GM12878 (cell line): ENCODE measurements around the gene LEUTX. TPM values are rescaled to one million over a fixed set of nuclear protein-coding genes. Genes with fewer than 3 reads are reported as not detected.

Experiments
- ATAC-seq: fragments of 200-7000 bp; cut with Tn5 transposase; 3 replicates; pipeline ENCODE4 v1.9.1; 2020; ENCODE audit warnings: mild to moderate bottlenecking, moderate library complexity
- BruUV-seq: library from RNA; stranded (reverse); fragments of 400-500 nt; replicated peaks from 2 replicates; lab custom pipeline; 2021; lab: Mats Ljungman, UMichigan
- CTCF ChIA-PET: fragments of 300-600 bp; sonication (Branson Sonifier 250); formaldehyde crosslinking; extraction: SDS; loops from one replicate; lab custom pipeline; 2021; ENCODE audit warnings: inconsistent platforms; lab: Yijun Ruan, JAX
- POLR2A ChIA-PET: fragments of 350-600 bp; formaldehyde crosslinking; extraction: SDS; loops from one replicate; lab custom pipeline; 2021; ENCODE audit warnings: inconsistent platforms; lab: Charles Lee
- RAD21 ChIA-PET: fragments of 300-600 bp; sonication (Branson Sonifier 250); formaldehyde crosslinking; loops from one replicate; lab custom pipeline; 2023; ENCODE audit warnings: antibody characterized with exemption; ENCODE audit not compliant: unreplicated experiment; lab: Charles Lee
- SMC1A ChIA-PET: fragments of 300-600 bp; sonication (Branson Sonifier 250); formaldehyde crosslinking; loops from one replicate; lab custom pipeline; 2023; ENCODE audit not compliant: unreplicated experiment, uncharacterized antibody; lab: Charles Lee
- DNase-seq: peaks from one replicate; pipeline ENCODE4 v3.0.0-alpha.2; 2011; ENCODE audit warnings: low read depth, low spot score
- FAIRE-seq: peaks from 3 replicates; lab custom pipeline; 2011; peaks lifted over from hg19 to GRCh38; lab: Jason Lieb, UNC
- H2AFZ ChIP-seq: 2 replicates; pipeline ENCODE4 v1.6.0; 2011; ENCODE audit warnings: low read depth, low read length, control low read depth; ENCODE audit not compliant: control insufficient read depth
- H3K27ac ChIP-seq: 2 replicates; pipeline ENCODE4 v1.5.1; 2011; ENCODE audit warnings: control low read depth; ENCODE audit not compliant: control insufficient read depth, insufficient read depth
- H3K27me3 ChIP-seq, 2 experiments: replicated peaks in 1 of 2; 2 replicates each; pipeline versions ENCODE4 v1.6.0 to v1.6.1; 2011; ENCODE audit warnings: low read length in 1 of 2; ENCODE audit not compliant: control insufficient read depth in 2 of 2, insufficient read depth in 2 of 2
- H3K36me3 ChIP-seq, 2 experiments: 2 replicates each; pipeline ENCODE4 v1.5.1; 2011; ENCODE audit warnings: low read length in 1 of 2; ENCODE audit not compliant: control insufficient read depth in 2 of 2, insufficient read depth in 2 of 2
- H3K4me1 ChIP-seq: 2 replicates; pipeline ENCODE4 v1.6.1; 2011; ENCODE audit warnings: mild to moderate bottlenecking, low read length, moderate library complexity, mixed read lengths; ENCODE audit not compliant: control insufficient read depth, insufficient read depth
- H3K4me2 ChIP-seq: 2 replicates; pipeline ENCODE4 v1.6.0; 2011; ENCODE audit warnings: control low read depth; ENCODE audit not compliant: control insufficient read depth, insufficient read depth
- H3K4me3 ChIP-seq: fragments of 200-600 bp; sonication (generic); 2 replicates; pipeline ENCODE4 v1.5.1; 2016
- H3K79me2 ChIP-seq: 2 replicates; pipeline ENCODE4 v1.6.0; 2011; ENCODE audit warnings: low read length; ENCODE audit not compliant: control insufficient read depth, insufficient read depth
- H3K9ac ChIP-seq: 2 replicates; pipeline ENCODE4 v1.8.0; 2011; ENCODE audit warnings: low read length, control low read depth, mixed read lengths; ENCODE audit not compliant: control insufficient read depth, insufficient read depth
- H3K9me3 ChIP-seq: replicated peaks from 3 replicates; pipeline ENCODE4 v1.5.1; 2011; ENCODE audit warnings: mild to moderate bottlenecking, low read length; ENCODE audit not compliant: control insufficient read depth, insufficient read depth
- H4K20me1 ChIP-seq: 2 replicates; pipeline ENCODE4 v1.6.0; 2011; ENCODE audit not compliant: control insufficient read depth, insufficient read depth
- KDM1A ChIP-seq: fragments of 200-600 bp; sonication (generic); IDR thresholded peaks from 2 replicates; pipeline ENCODE4 v1.6.1; 2016; ENCODE audit warnings: borderline replicate concordance
- SIN3A ChIP-seq: IDR thresholded peaks from 2 replicates; pipeline ENCODE4 v1.6.1; 2012; ENCODE audit warnings: low read depth, low read length, improper control_type of control experiment
- WGBS: methylation state at CpG from one replicate; pipeline ENCODE4 v1.1.6; 2016; ENCODE audit warnings: low lambda C conversion rate; ENCODE audit not compliant: insufficient replicate concordance, insufficient coverage; ENCODE audit errors: missing lambda C conversion rate; 5-methylcytosine and 5-hydroxymethylcytosine counted together
- in situ Hi-C: fragments of 300-500 bp; cut with MboI; formaldehyde crosslinking; loops from 9 replicates; pipeline ENCODE4 v1.14.3; 2018; ENCODE audit warnings: mixed read lengths
- intact Hi-C: fragments of 100-400 bp; cut with micrococcal nuclease; formaldehyde crosslinking; loops from one replicate; pipeline ENCODE4 v1.14.2; 2022; ENCODE audit not compliant: unreplicated experiment
- polyA plus RNA-seq, 11 experiments: library from polyadenylated mRNA; depleted of rRNA in 4 of 11; unstranded in 6 of 11; stranded (reverse) in 5 of 11; fragments of >200 nt; fragmentation: Nextera tagmentation in 4 of 11; fragmentation: Illumina TruSeq in 1 of 11; extraction: Ambion mirVana in 4 of 11; extraction: Trizol in 1 of 11; gene quantifications; 1 replicate in 1 of 11; 2 replicates in 10 of 11; pipeline versions ENCODE4 v1.2.1 to v1.2.3, GENCODE V29; 2011 to 2016; ENCODE audit warnings: inconsistent platforms in 2 of 11, missing spikeins in 2 of 11, low read depth in 1 of 11
- total RNA-seq, 4 experiments: library from RNA; depleted of rRNA in 3 of 4; stranded (reverse); fragments of >200 nt in 3 of 4; fragmentation: Illumina TruSeq in 1 of 4; extraction: Trizol in 1 of 4; gene quantifications; 2 replicates each; pipeline versions ENCODE4 v1.2.1 to v1.2.3, GENCODE V29; 2013 to 2021
- TF ChIP-seq, protein P1 (sequence below): IDR thresholded peaks from 2 replicates; pipeline ENCODE4 v1.6.1; 2011; ENCODE audit warnings: mild to moderate bottlenecking, low read depth, low read length, moderate library complexity; ENCODE audit not compliant: insufficient replicate concordance
- TF ChIP-seq, protein P2 (sequence below): IDR thresholded peaks from 2 replicates; pipeline ENCODE4 v1.6.1; 2011; ENCODE audit warnings: borderline replicate concordance, low read depth, mild to moderate bottlenecking, moderate library complexity, low read length; ENCODE audit not compliant: insufficient read depth, poor library complexity, severe bottlenecking

Gene LEUTX
- total and polyA plus RNA-seq, 10 of the 15 experiments (the other 5 are each of a cell fraction or from before 2014, with no cell fraction given) = 0.29 to 0.46 (median 0.40) TPM; not detected in 4

DNA sequence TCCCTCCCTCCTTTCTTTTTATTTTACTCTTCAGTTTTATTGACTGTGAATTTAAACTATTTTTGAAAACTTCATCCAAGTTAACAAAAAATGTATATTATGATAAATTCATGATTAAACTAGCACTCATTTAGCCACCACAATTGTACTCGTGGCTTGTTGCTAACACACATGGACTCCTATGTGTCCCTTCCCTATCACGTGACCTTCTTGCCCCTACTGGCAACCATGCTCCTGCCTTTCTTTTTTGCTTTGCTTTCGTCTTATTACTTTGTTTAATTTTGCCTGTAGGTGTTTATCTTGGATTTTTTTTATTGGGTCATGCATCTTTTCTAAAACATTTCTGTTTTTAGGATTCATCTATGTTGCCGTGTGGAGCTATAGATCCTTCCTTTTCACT, 49.1 kb upstream of the LEUTX start (continued):
- TF ChIP-seq SIN3A = no peak

DNA sequence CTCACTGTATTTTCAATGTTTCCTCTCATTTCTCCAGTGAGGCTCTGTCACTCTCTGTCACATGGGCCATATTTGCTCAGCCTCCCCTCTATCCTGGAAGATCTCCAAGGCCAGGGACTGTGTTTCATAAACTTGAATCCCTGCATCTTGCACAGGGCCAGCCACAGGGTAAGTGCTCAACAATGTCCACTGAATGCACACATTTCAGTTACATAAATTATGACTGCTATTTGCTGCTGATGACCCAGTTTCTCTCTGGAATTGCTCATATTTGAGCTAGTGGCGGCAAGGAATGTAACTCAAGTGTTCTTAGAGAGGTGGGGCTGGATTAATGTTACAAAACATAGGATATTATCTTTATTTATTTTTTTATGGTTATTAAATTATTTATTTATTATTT, 47.0 kb upstream of the LEUTX start:
- H3K79me2 ChIP-seq = no peaks in the 10 kb centered on the region
- no peaks in the 10 kb centered on the region; the same call in 2 of the 3 replicates for H3K9me3 ChIP-seq
- no peak overlapping the region for H3K9ac ChIP-seq
- WGBS = 96% methylated on average over 1 of the region's 1 CpG
- H3K4me3 ChIP-seq = no peak overlapping the region
- in situ Hi-C loops = no loop called here
- ChIA-PET RAD21 (no interaction called here), SMC1A (interaction anchor here (1.2 kb wide), 1 partner anchor 13 kb away, joined by 4 read pairs; no protein-coding TSS in a partner anchor), POLR2A (interaction anchor here (0.5 kb wide), 1 partner anchor 35 kb away, joined by 8 read pairs; no protein-coding TSS in a partner anchor), CTCF (no interaction called here)
- peaks cover 27% of the 10 kb centered on the region for H3K4me1 ChIP-seq
- no peak for ATAC-seq
- no peaks in the 10 kb centered on the region for H3K27me3 ChIP-seq
- H4K20me1 ChIP-seq = no peaks in the 10 kb centered on the region
- H2AFZ ChIP-seq = no peak overlapping the region
- no TSS peak for BruUV-seq
- no peak for FAIRE-seq
- no peaks in the 10 kb centered on the region for H3K36me3 ChIP-seq
- no peak for TF ChIP-seq KDM1A
- TF ChIP-seq, protein P1, sequence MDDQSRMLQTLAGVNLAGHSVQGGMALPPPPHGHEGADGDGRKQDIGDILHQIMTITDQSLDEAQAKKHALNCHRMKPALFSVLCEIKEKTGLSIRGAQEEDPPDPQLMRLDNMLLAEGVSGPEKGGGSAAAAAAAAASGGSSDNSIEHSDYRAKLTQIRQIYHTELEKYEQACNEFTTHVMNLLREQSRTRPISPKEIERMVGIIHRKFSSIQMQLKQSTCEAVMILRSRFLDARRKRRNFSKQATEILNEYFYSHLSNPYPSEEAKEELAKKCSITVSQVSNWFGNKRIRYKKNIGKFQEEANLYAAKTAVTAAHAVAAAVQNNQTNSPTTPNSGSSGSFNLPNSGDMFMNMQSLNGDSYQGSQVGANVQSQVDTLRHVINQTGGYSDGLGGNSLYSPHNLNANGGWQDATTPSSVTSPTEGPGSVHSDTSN = peak; percentile 6
- TF ChIP-seq, protein P2, sequence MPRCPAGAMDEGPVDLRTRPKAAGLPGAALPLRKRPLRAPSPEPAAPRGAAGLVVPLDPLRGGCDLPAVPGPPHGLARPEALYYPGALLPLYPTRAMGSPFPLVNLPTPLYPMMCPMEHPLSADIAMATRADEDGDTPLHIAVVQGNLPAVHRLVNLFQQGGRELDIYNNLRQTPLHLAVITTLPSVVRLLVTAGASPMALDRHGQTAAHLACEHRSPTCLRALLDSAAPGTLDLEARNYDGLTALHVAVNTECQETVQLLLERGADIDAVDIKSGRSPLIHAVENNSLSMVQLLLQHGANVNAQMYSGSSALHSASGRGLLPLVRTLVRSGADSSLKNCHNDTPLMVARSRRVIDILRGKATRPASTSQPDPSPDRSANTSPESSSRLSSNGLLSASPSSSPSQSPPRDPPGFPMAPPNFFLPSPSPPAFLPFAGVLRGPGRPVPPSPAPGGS = peak; percentile 69
- no peak overlapping the region for H3K4me2 ChIP-seq
- DNase-seq = no peak
- intact Hi-C loops = no loop called here
- H3K27ac ChIP-seq = no peak overlapping the region
